ENCODE measurements around the gene CCDC27.

The CCDC27 gene

GRCh38 chr1:3736131-3736561 is 16.1 kb upstream of the CCDC27 start:
- DNase-seq (ENCODE audit: low read depth): no peak
- no peak overlapping the region for H3K4me3 ChIP-seq (ENCODE audit: control insufficient read depth, low read depth, low read length)
- TF ChIP-seq, protein P1, sequence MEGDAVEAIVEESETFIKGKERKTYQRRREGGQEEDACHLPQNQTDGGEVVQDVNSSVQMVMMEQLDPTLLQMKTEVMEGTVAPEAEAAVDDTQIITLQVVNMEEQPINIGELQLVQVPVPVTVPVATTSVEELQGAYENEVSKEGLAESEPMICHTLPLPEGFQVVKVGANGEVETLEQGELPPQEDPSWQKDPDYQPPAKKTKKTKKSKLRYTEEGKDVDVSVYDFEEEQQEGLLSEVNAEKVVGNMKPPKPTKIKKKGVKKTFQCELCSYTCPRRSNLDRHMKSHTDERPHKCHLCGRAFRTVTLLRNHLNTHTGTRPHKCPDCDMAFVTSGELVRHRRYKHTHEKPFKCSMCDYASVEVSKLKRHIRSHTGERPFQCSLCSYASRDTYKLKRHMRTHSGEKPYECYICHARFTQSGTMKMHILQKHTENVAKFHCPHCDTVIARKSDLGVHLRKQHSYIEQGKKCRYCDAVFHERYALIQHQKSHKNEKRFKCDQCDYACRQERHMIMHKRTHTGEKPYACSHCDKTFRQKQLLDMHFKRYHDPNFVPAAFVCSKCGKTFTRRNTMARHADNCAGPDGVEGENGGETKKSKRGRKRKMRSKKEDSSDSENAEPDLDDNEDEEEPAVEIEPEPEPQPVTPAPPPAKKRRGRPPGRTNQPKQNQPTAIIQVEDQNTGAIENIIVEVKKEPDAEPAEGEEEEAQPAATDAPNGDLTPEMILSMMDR (conservative IDR thresholded peaks at IDR 0.05; ENCODE audit: control insufficient read depth, insufficient read depth, low read depth, low read length): no peak

GRCh38 chr1:3736708-3737107 is 15.5 kb upstream of the CCDC27 start:
- no peak overlapping the region for H3K4me3 ChIP-seq (ENCODE audit: control insufficient read depth, low read depth, low read length)
- no peak for DNase-seq (ENCODE audit: low read depth)
- TF ChIP-seq, protein P1 (conservative IDR thresholded peaks at IDR 0.05; ENCODE audit: control insufficient read depth, insufficient read depth, low read depth, low read length): no peak

- H3K4me3 ChIP-seq (ENCODE audit: control insufficient read depth, low read depth, low read length): no peak overlapping the region
- DNase-seq (ENCODE audit: low read depth): no peak
- TF ChIP-seq, protein P1 (conservative IDR thresholded peaks at IDR 0.05; ENCODE audit: control insufficient read depth, insufficient read depth, low read depth, low read length): no peak
Measured at GRCh38 chr1:3738943-3739342, 13.3 kb upstream of the CCDC27 start.

- TF ChIP-seq, protein P1 (conservative IDR thresholded peaks at IDR 0.05; ENCODE audit: control insufficient read depth, insufficient read depth, low read depth, low read length): no peak
- DNase-seq (ENCODE audit: low read depth): no peak
- no peak overlapping the region for H3K4me3 ChIP-seq (ENCODE audit: control insufficient read depth, low read depth, low read length)
Measured at GRCh38 chr1:3740042-3740441, 12.2 kb upstream of the CCDC27 start.

DNA sequence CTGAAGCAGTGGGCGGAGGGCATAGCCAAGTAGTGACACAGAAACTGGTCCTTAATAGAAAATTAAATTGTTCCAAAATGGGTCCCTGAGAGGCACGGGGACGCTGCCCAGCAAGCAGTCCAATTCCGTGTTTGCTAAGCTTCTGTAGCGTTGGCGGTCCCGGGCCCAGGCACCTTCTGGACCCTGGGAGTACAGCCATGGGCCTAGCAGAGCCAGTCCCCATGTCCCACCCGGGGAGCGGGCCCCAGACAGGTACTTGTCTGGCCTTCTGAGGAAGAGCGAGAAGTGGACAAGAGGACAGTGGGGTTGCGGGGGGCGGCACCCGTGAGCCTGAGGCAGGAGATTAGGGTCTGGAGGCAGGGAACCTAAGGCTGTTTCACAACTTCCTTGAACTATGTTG is 11.5 kb upstream of the CCDC27 start:
- H3K4me3 ChIP-seq (ENCODE audit: control insufficient read depth, low read depth, low read length): no peak overlapping the region
- DNase-seq (ENCODE audit: low read depth): no peak
- TF ChIP-seq, protein P1 (conservative IDR thresholded peaks at IDR 0.05; ENCODE audit: control insufficient read depth, insufficient read depth, low read depth, low read length): no peak

DNA sequence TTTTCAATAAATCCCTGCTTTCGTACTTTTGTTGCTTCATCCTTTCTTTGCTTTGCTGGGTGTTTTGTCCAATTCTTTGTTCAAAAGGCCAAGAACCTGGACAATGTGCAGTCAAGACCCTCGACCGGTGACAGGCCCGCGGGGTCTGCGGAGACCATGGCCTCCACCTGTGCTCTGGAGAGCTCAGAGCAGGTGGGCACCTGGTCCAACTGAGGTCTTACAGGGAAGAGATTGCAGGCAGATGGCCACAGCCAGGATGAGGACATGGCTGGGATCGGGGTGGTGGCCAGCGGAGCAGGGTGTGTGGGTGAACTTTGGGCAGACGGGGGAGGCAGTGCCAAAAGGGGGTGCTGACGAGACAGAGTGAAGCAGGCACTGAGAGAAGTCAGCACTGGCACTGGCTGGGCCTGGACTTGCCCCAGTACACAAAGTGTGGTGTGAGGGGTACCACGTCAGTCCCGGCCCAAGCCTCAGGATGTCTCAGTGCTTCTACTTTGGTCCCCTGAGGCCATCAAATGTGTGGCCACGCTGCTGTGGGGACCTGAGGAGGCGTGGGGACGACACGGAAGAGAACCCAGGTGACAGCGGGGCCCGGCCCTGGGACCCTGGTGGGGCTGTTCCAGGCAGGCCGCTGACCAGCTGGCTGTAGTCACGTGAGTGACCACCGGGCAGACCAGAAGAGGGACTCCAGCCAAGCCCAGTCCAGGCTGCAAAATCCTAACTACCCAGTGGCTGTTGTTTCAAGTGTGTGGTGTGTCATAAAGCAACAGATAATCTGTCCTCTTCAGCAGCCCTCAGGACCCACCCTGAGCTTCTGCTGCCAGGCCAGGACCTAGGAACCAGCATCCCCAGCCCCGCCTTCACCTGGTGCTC is 10.4 kb upstream of the CCDC27 start:
- no peak overlapping the region for H3K4me3 ChIP-seq (ENCODE audit: control insufficient read depth, low read depth, low read length)
- DNase-seq (ENCODE audit: low read depth): no peak
- TF ChIP-seq, protein P1 (conservative IDR thresholded peaks at IDR 0.05; ENCODE audit: control insufficient read depth, insufficient read depth, low read depth, low read length): no peak
